ENCODE measurements around the gene SORBS2.
"Not testable (repeated sequence)": the region's sequence is repeated elsewhere in the genome, so short reads cannot be mapped to it uniquely, and the experiment has no call there.

The SORBS2 gene, protein sequence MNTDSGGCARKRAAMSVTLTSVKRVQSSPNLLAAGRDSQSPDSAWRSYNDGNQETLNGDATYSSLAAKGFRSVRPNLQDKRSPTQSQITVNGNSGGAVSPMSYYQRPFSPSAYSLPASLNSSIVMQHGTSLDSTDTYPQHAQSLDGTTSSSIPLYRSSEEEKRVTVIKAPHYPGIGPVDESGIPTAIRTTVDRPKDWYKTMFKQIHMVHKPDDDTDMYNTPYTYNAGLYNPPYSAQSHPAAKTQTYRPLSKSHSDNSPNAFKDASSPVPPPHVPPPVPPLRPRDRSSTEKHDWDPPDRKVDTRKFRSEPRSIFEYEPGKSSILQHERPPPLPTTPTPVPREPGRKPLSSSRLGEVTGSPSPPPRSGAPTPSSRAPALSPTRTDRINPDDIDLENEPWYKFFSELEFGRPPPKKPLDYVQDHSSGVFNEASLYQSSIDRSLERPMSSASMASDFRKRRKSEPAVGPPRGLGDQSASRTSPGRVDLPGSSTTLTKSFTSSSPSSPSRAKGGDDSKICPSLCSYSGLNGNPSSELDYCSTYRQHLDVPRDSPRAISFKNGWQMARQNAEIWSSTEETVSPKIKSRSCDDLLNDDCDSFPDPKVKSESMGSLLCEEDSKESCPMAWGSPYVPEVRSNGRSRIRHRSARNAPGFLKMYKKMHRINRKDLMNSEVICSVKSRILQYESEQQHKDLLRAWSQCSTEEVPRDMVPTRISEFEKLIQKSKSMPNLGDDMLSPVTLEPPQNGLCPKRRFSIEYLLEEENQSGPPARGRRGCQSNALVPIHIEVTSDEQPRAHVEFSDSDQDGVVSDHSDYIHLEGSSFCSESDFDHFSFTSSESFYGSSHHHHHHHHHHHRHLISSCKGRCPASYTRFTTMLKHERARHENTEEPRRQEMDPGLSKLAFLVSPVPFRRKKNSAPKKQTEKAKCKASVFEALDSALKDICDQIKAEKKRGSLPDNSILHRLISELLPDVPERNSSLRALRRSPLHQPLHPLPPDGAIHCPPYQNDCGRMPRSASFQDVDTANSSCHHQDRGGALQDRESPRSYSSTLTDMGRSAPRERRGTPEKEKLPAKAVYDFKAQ (N-terminal part only)

DNA sequence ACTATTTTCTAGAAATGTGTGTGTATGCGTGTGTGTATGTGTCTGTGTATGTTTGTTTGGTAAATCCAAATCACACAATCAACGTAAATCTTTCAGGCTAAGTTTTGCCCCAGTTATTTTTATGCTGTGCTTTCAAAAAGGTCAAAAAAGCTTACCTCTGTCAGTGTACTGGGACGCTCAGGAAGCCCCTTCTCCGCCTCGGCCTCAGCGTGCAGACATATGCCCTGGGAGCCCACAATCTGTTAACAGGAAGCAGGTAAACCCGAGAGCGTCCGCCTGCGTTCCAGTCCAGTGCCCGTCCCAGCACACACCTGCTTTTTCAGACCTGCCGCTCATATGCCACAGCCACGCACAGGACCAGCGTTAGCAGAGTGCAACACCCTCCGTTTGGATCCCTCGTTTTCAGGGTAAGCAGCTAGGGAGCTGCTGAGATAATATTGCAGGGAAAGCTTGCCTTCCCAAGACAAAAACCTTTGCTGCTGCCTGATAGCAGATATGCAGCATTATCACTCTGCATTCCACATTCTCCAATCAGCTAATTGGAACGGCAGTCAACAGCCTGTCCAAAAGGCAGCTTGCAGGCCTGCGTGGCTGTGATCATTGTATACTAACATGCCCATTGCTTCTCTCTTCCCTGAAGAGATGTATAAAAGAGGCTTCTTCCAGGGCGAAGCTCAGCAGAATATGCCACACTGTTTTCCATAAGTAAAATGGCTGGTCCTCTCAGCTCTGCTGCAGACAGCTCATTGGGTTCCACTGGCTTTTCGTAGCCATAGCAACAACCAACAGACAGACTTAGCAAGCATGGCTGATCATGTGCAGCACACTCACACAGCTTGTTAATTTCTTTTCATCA is at the start of gene SORBS2:
TSS of gene SORBS2 (minus strand) at position 686 of the 856 bp plus-strand sequence. CDS start 121,623 bp downstream, outside the sequence.
- DNase-seq (ENCODE audit: low spot score), result no peak

DNA sequence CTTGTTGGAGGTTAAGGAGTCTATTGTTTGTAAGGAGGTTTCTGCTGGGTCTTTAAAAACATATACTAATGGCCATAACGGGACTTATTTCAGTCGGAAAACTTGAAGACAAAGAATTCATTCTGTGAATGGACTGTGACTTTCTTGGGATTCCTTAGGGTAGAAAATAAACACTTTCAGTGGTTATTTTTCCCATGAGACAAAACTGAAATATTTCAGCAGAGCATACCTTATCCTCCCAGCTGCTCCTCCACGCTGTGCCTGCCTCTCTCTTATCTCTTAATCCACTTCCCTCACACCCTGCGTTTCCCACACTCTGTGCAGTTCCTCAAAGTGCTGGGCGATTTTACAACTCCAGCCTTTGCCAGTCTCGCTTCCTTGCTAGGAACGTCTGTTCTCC is 47.1 kb upstream of the SORBS2 start:
- no peak for DNase-seq (ENCODE audit: low spot score)

DNA sequence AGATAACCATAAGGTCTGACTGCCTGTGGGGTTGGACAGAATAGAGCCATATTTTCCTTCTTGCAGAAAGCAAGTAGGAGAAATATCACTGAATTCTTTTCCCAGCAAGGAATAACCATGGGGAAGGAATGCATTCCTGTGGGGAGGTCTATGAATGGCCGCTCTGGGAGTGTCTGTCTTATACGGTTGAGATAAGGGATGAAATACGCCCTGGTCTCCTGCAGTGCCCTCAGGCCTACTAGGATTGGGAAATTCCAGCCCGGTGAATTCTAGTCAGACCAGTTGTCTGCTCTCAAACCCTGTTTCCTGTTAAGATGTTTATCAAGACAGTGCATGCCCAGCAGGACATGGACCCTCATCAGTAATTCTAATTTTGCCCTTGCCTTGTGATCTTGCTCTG is 45.6 kb upstream of the SORBS2 start:
- DNase-seq (ENCODE audit: low spot score), result not testable (repeated sequence)

DNA sequence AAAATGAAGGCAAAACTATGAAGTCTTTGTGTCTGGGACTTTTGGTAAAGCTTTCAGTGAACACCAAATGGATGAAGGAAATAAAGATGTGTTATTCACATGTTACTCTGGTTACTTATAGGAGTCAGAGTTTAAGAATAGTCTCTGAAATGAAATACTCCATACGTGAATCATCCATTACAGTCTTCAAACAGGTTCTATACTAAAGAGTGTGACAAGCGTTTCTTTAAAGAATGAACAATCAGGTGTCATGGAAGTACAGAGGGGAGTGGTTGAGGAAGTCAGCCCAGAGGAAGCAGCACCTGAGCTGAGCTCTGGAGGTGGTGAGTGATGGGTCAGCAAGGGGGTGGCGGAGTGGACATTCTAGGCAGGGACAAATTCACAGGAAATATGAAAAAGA is 41.8 kb upstream of the SORBS2 start:
- no peak for DNase-seq (ENCODE audit: low spot score)

DNA sequence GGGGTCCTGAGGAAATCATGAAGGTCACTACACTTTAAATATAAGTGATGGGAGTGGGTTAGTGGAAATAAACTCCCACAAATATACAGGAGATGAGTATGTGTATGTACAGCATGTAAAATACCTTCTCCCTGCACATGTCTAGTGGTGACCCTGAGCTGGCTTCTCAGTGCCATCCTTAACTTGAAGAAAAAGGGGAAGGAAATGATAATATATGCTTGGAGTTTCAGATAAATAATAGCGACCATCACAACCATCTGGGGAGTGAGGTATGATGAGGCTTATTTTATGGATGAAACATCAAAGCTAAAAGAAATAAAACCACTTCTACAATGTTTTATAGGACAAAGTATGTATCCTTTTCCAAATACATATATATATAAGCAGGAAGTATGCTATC is 41.0 kb upstream of the SORBS2 start:
- DNase-seq (ENCODE audit: low spot score), result no peak

DNA sequence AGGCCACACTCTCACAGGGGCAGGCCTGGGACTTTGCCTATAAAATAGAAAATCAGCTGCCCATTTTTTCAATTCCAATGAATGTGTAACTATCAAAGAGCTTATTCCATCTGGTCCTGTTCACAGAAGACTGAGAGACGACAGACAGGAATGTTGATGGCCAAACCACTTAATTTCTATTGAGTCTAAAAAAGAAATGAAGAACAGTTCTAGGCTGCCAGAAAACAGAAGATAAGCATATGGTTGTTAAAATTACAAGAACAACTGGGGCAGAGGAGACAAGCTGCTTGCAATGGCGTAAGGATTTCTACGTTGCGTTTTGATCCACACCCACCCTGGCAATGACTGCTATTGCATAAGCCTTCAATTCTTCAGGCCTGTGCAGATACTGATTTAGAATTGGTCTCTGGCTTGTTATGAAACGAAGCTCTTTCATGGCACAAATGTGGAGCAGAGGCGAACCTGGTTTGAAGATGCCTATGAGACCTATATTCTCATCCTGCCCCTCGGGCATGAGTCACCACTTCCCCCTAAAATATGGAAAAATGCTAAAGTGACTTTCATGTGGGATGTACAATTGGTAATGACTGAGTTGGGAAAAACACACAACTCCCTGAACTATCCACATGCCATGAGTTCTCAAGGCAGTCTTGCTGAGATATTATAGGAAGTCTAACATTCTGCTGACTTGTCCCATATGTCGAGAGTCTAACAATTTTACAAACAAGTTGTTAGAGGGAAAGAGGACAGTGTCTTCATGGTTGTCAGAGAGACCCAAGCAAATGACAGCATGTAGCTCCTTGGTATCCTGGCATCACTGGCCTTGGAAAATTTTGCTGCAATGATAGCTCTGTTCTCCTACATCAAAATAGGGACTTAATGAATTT is 37.9 kb upstream of the SORBS2 start:
- DNase-seq (ENCODE audit: low spot score), result no peak

DNA sequence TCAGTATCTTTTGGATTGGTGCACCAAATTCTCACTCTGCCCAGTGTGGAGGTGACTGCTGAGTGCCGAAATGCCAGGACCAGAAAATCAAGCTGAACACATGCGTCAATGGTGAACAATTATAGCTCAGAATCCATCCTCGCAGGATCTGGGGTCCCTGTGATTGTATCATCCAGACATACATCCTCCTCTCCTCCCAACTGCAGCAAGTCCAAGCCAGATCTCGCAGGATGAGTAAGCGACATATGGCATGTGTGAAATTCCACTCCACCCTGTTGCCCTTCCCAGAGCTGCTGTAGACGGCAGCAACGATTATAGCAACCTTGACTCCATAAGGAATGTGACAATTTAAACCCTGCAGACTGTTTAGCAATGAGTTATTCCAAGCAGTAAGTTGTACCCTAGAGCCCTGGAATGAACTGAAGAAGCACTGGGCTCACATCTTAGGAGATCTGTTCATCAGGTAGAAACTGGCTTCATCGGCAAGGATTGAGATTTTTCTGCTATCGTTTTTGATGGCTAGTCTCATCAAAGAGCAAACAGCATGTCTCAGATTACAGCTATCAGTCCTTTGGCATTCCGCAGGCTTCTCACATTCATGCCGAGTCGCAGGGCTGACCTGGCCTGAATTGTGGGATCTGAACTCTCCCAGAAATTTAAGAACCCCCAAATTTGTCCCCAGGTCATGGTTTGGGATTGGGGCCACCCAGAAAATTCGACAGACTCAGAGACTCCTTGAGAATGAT is 35.5 kb upstream of the SORBS2 start:
- no peak for DNase-seq (ENCODE audit: low spot score)

DNA sequence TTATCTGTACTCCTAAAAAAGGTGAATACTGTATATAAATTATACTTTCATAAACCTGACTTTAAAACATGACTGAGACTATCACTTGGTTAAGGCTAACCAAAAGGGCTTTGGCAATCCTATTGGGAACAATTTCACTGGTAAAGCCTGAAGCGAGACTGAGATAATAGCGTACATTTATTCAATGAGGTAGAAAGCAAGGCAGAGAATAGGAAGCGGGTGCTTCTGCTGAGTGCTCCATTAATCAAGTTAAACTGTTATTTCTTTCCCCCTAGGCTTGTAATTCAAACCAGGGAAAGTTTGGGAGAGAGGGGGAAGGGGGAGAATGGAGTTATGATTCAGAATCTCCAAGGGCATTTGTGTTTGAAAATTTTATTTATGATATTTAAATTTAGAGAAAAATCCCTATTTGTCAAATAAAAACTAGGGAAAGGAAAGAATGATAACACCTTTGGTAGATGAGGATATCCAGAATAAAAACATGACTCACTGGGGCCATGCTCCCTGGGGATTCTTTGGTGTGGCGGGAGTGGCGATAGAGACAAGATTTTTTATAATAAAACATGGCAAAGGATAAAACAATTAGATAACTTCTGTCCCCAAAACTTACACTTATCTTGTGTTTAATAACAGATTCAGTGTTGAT is 34.6 kb upstream of the SORBS2 start:
- no peak for DNase-seq (ENCODE audit: low spot score)

DNA sequence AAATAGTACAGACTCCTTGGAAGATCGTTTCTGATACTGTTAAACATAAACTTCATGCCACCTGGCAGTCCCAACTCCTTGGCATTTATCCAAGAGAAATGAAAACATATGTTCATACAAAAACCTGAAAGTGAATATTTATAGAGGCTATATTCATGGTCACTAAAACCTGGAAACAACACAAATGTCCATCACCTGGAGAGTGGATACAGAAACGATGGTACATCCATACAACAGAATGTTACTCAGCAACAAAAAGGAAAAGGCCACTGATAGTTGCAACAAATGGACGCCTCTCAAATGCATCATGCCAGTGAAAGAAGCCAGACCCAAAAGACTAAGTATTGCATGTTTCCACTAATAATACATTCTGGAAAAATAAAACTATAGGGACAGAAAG is 34.0 kb upstream of the SORBS2 start:
- DNase-seq (ENCODE audit: low spot score), result no peak

DNA sequence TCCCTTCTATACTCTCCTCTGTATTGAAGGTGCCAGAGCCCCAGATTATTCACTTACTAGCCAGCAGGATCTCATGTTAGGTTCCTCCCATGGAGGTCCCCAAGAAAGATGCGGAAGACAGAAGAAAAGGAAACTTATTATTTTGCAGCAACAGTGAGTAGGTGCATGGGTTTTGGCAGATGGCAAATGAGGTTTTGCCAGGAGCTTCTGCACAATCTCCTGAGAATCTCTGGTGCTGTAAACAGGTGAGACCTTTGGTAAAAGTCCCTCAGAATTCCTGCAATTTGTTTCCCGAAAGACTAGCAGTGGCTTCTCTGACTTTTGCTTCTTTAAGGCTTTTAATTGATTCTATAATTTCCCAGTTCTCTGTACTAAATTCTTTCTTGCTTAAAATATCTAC is 29.5 kb upstream of the SORBS2 start:
- no peak for DNase-seq (ENCODE audit: low spot score)

DNA sequence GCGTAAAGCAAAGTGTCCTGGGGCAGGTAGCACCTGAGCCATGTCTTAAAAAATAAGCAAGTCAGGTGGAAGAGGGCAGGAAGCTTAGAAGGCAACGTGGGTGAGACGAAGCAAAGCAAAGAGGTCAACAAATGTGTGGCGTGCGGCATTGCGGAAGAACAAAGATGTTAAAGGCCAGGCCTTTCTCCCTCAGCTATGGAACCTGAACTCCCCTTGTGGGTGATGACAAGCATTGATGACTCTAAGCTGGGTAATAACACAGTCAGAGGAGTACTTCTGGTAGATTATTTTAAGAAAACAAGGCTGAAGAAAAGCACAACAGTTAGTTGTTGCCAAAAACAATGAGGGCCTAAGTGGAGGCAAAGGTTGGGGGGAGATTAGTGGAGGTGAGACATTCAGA is 29.0 kb upstream of the SORBS2 start:
- no peak for DNase-seq (ENCODE audit: low spot score)

DNA sequence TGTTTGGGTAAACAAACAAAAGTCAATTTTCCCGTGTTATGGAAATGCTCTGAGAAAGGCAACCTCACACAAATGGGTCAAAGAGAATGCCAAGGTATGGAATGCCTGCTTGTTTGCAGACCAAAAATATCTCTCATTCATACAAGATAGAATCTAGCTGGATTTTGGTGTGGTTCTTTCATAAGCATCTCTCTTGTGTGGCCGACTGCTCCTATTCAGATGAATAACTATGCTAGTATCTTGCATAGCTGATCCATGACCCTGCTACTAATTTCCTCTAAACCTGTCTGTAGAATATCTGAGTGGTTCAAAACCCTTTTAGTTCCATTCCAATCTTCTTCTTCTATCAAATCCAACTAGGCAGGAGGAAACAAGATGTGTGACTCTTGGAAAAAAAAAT is 28.2 kb upstream of the SORBS2 start:
- no peak for DNase-seq (ENCODE audit: low spot score)

DNA sequence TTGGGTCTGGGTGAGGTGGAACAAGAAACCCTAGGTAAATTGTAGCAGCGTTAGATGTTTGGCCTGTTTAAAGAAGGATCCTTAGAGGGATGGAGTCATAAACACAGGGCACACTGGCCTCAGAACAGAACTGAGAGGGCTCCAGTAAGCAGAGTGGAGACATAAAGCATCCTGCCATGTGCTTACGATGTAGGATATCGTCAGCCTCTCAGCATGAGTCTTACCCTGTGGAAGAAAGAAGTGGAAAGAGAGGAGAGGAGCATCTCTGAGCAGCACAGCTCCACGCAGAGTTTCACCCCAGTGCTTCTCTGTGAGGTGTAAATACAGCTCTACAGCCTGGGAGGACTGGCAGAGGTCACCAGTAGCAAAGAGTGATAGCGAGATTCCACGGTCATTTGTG is 27.8 kb upstream of the SORBS2 start:
- no peak for DNase-seq (ENCODE audit: low spot score)

DNA sequence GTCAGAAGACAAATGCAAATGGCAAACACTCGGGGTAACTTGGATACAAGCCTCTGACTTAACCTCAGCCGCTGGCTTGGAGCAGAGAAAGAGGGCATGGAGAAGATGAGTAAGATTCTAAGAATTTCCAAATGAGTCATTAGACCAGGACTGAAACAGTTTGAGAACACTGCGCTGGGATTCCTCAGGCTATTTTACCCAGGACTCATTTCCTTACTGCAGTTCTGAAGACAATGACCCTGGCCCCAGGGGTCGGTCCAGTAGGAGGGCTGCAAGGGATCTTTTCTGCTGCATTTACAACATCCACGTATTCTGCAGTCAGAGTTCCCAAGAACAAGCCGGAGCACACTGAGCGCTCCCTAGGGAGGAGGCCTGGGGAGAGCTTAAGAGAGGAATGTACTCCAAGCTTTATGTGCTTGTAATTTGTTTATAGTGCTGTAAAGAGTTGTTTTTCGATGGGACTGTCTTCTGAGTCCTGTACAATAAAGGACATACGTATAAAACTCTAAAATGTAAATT is 27.3 kb upstream of the SORBS2 start:
- no peak for DNase-seq (ENCODE audit: low spot score)

DNA sequence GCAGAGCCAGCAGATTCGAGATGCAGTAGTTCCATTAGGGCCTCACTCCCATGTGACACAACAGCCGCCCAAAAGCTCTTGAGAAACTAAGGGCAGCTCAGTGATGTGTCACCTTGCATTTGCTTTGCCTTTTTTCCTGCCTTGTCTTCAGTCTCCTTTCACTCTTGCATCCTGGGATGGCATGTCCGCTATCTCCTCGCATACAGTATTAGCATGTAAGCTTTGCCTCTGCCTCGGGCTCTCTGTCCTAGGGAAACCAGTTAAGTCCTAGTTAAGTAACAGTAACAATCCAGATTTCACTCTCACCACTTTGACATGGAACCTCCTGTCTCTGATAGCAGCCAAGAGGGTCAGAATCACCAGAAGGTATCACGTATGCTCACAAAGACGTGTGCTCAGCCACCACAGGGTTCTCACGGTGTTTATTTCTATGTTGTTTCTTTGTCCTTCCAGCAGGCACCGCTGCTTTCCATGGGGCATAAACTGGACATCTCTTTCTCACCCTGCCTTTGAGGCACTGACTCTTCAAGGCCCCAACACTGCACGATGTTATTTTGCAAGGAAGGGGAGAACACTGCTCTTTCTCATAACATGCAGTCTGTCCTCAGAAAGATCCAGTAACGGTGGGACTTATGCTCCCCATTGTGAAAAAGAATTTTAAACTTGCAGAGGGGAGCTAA is 26.7 kb upstream of the SORBS2 start:
- DNase-seq (ENCODE audit: low spot score), result no peak

DNA sequence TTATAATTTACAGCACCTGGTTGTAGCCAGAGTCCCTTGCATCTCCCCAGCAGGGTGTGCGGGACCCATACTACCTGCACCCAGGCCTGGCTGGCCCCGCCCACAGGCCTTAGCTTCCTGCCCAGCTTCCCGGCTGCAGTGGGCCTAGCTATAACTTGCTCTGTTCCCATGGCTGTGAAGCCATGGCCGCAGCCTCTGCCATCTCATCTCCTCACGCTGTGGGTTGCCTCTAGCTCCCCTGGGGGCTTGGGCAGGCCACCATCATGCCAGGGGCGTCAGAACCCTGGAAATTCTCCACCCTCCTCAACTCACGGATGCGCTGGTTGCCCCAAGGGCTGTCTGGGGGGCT is 26.1 kb upstream of the SORBS2 start:
- DNase-seq (ENCODE audit: low spot score), result no peak

DNA sequence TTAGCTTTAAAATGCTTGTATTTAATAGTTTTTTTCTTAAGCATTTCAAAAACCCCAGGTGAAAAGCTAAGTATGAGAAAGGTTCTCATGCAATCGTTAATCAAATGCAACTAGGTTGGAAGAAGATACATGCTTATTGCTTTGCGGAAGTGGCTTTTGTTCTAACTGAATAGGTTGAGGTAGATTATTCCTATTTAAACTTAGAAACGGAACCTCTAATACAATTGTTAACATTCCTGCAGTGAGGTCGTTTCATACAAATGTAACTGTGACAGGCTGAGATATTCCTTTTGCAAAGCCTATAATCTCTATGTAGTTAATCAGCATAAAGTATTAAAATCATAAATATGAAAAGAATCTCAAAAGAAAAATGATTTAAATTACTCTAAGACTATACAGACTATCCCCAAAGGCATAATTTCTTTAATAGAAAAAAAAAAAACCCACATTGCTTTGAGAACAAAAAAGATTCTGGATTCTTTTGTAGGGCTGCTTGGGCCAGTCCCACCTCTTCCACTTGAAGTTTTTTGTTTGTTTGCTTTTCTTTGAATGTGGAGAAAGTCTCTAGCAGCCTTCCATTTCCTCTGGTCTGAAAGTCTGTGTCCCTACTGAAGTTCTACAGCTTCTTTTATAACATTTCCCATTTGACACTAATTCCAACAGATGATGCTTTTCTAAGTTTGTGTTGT is 25.6 kb upstream of the SORBS2 start:
- no peak for DNase-seq (ENCODE audit: low spot score)

Measured in hematopoietic multipotent progenitor cell treated with erythropoietin and hydrocortisone succinate and interleukin-3 and kit ligand, for 15 days (in vitro differentiated cells).